Measurements from ENCODE around the gene KCTD1.

KCTD1 gene

DNA sequence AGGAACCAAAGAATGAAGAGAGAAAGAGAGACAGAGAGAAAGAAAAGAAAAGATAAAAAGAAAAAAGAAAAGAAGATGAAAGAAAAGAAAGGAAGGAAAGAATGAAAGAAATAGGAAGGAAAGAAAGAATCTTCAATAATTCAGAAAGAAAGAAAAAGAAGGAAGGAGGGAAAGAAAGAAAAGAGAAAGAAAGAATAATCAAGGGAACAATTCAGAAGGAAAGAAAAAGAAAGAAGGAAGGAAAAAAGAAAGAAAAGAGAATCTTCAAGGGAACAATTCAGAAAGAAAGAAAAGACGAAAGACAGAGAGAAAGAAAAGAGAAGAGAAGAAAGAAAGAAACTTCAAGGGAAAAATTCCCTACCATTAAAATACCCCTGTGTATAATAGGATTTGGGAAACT lies 5.6 kb upstream of the KCTD1 start:
- no peaks in the 10 kb centered on the region for H3F3A ChIP-seq (ENCODE audit: insufficient read depth, low read length)
- H3K36me3 ChIP-seq (replicated peaks; ENCODE audit: insufficient read depth, low read length), result no peaks in the 10 kb centered on the region
- no peaks in the 10 kb centered on the region for H4K20me1 ChIP-seq (ENCODE audit: insufficient read depth, low read length)
- H3K9me3 ChIP-seq (replicated peaks; ENCODE audit: insufficient read depth, low read length), result no peaks in the 10 kb centered on the region
- H3K4me3 ChIP-seq (ENCODE audit: low read length), result no peak overlapping the region
- H3K27me3 ChIP-seq (replicated peaks; ENCODE audit: insufficient read depth, low read length), result no peaks in the 10 kb centered on the region
- no peak overlapping the region for H3K27ac ChIP-seq (ENCODE audit: low read length)
- H3K79me2 ChIP-seq (ENCODE audit: low read length), result no peaks in the 10 kb centered on the region
- no peaks in the 10 kb centered on the region for H3K9me2 ChIP-seq (replicated peaks; ENCODE audit: insufficient read depth, low read length)
- no peak for DNase-seq
- H3K9ac ChIP-seq (ENCODE audit: low read length), result no peak overlapping the region
- H3K4me1 ChIP-seq (ENCODE audit: low read length), result peaks cover 4% of the 10 kb centered on the region; the same call in 1 of the 2 replicates
- H3K4me2 ChIP-seq (ENCODE audit: low read depth, low read length), result no peak overlapping the region
- TF ChIP-seq, protein P1, sequence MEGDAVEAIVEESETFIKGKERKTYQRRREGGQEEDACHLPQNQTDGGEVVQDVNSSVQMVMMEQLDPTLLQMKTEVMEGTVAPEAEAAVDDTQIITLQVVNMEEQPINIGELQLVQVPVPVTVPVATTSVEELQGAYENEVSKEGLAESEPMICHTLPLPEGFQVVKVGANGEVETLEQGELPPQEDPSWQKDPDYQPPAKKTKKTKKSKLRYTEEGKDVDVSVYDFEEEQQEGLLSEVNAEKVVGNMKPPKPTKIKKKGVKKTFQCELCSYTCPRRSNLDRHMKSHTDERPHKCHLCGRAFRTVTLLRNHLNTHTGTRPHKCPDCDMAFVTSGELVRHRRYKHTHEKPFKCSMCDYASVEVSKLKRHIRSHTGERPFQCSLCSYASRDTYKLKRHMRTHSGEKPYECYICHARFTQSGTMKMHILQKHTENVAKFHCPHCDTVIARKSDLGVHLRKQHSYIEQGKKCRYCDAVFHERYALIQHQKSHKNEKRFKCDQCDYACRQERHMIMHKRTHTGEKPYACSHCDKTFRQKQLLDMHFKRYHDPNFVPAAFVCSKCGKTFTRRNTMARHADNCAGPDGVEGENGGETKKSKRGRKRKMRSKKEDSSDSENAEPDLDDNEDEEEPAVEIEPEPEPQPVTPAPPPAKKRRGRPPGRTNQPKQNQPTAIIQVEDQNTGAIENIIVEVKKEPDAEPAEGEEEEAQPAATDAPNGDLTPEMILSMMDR (IDR thresholded peaks at IDR 0.05; ENCODE audit: low read length), result no peak
- TF ChIP-seq EZH2 (optimal IDR thresholded peaks at IDR 0.05; ENCODE audit: low read depth, low read length) (no peak), EZH2phosphoT487 (IDR thresholded peaks at IDR 0.05; ENCODE audit: low read length) (no peak)
- H2AFZ ChIP-seq (ENCODE audit: low read length), result no peak overlapping the region

DNA sequence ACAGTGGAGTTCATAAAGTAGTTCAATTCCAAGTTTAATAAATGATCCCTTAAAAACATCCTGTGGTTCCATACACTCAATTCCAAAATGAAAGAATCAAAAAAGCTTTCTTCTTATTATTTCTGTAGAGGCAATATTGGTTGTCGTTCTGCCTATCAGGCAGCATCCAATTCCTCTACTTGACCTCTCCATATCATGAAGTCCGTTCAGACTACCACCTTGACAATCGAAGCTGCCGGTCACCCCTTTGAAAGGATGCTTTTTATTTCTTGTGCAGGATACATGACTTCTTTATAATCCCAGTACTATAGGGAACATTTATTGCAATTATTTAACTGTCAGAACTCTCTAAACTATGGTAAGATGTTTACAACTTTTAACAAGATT lies 3.3 kb upstream of the KCTD1 start:
- DNase-seq, result no peak
- Histone ChIP-seq H3K27me3 (replicated peaks; ENCODE audit: insufficient read depth, low read length) (no peaks in the 10 kb centered on the region), H3K4me1 (ENCODE audit: low read length) (peaks cover 4% of the 10 kb centered on the region; the same call in 1 of the 2 replicates), H3K4me3 (ENCODE audit: low read length) (no peak overlapping the region), H4K20me1 (ENCODE audit: insufficient read depth, low read length) (no peaks in the 10 kb centered on the region), H3K27ac (ENCODE audit: low read length) (no peak overlapping the region), H3K9ac (ENCODE audit: low read length) (no peak overlapping the region), H3K79me2 (ENCODE audit: low read length) (peaks cover 8% of the 10 kb centered on the region; the same call in 1 of the 2 replicates), H3F3A (ENCODE audit: insufficient read depth, low read length) (no peaks in the 10 kb centered on the region), H2AFZ (ENCODE audit: low read length) (no peak overlapping the region), H3K36me3 (replicated peaks; ENCODE audit: insufficient read depth, low read length) (no peaks in the 10 kb centered on the region), H3K9me3 (replicated peaks; ENCODE audit: insufficient read depth, low read length) (no peaks in the 10 kb centered on the region), H3K9me2 (replicated peaks; ENCODE audit: insufficient read depth, low read length) (no peaks in the 10 kb centered on the region), H3K4me2 (ENCODE audit: low read depth, low read length) (no peak overlapping the region)
- TF ChIP-seq, protein P1 (IDR thresholded peaks at IDR 0.05; ENCODE audit: low read length), result no peak
- TF ChIP-seq EZH2phosphoT487 (IDR thresholded peaks at IDR 0.05; ENCODE audit: low read length) (no peak), EZH2 (optimal IDR thresholded peaks at IDR 0.05; ENCODE audit: low read depth, low read length) (no peak)

DNA sequence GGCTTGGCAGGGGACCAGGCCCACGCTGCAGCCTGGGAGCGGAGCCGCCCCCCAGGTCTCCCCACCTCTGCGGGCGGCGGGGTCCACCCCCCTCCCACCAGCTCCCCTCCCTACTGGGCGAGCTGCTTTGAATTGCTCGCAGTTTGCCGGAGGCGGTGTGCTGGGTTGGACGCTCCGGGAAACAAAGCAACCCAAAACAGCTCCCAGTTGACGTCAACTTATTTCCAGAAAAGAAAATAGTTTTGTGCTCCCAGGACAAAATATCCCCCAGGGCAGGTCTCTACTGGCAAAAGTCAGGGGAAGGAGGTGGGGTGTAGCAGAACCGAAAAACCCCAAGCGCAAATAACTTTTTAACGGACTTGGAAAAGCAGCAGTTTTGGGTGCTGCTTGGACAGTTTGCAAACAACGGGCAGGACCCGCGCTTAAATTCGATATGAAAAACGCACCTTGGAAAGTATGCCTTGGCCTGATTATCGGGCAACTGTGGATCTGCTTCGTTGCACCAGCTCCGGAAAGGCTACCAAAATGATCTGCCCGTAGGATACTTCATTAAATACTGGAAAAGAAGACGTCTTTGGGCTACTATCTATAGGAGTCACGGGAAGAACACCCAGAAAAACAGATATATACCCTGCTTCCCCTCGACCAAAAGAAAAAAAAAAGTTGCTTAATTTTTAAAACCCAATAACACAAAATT lies 2.8 kb upstream of the KCTD1 start:
- no peak for DNase-seq
- H4K20me1 ChIP-seq (ENCODE audit: insufficient read depth, low read length), result no peaks in the 10 kb centered on the region
- H3K79me2 ChIP-seq (ENCODE audit: low read length), result peaks cover 8% of the 10 kb centered on the region; the same call in 1 of the 2 replicates
- H3K27ac ChIP-seq (ENCODE audit: low read length), result no peak overlapping the region
- H3K27me3 ChIP-seq (replicated peaks; ENCODE audit: insufficient read depth, low read length), result no peaks in the 10 kb centered on the region
- H3K9me3 ChIP-seq (replicated peaks; ENCODE audit: insufficient read depth, low read length), result no peaks in the 10 kb centered on the region
- no peaks in the 10 kb centered on the region for H3K36me3 ChIP-seq (replicated peaks; ENCODE audit: insufficient read depth, low read length)
- no peaks in the 10 kb centered on the region for H3F3A ChIP-seq (ENCODE audit: insufficient read depth, low read length)
- no peak overlapping the region for H3K4me3 ChIP-seq (ENCODE audit: low read length)
- TF ChIP-seq EZH2 (optimal IDR thresholded peaks at IDR 0.05; ENCODE audit: low read depth, low read length), result no peak
- TF ChIP-seq, protein P1 (IDR thresholded peaks at IDR 0.05; ENCODE audit: low read length), result no peak
- no peak for TF ChIP-seq EZH2phosphoT487 (IDR thresholded peaks at IDR 0.05; ENCODE audit: low read length)
- no peaks in the 10 kb centered on the region for H3K9me2 ChIP-seq (replicated peaks; ENCODE audit: insufficient read depth, low read length)
- no peak overlapping the region for H2AFZ ChIP-seq (ENCODE audit: low read length)
- no peak overlapping the region for H3K4me2 ChIP-seq (ENCODE audit: low read depth, low read length)
- peaks cover 4% of the 10 kb centered on the region; the same call in 1 of the 2 replicates for H3K4me1 ChIP-seq (ENCODE audit: low read length)
- no peak overlapping the region for H3K9ac ChIP-seq (ENCODE audit: low read length)

Measured in MM.1S (cell line).